Fibroblast of skin of left biceps (primary cell): ENCODE results near the gene PLEKHA6.

Experiments
- DNase-seq, 2 experiments: peaks; one replicate each; pipeline ENCODE4 v3.0.0-alpha.2; 2013; ENCODE audit warnings: low read depth in 2 of 2

The PLEKHA6 gene

GRCh38 chr1:204285436-204286305 is 74.1 kb downstream of the PLEKHA6 start:
- no peak for DNase-seq

GRCh38 chr1:204284929-204285328 is 74.8 kb downstream of the PLEKHA6 start:
- DNase-seq: no peak

- DNase-seq: no peak
Measured at GRCh38 chr1:204283711-204284651, 75.7 kb downstream of the PLEKHA6 start.

- no peak for DNase-seq
Measured at GRCh38 chr1:204282761-204283221, 76.9 kb downstream of the PLEKHA6 start.

GRCh38 chr1:204280099-204280961 is 79.4 kb downstream of the PLEKHA6 start:
- no peak for DNase-seq

GRCh38 chr1:204278958-204279357 is 80.8 kb downstream of the PLEKHA6 start:
- no peak for DNase-seq

- no peak for DNase-seq
Measured at GRCh38 chr1:204278251-204278650, 81.5 kb downstream of the PLEKHA6 start.

GRCh38 chr1:204277563-204278219 is 82.0 kb downstream of the PLEKHA6 start:
- DNase-seq: no peak

GRCh38 chr1:204275695-204276370 is 83.9 kb downstream of the PLEKHA6 start:
- DNase-seq: no peak

GRCh38 chr1:204274446-204274845 is 85.3 kb downstream of the PLEKHA6 start:
- DNase-seq: no peak

- DNase-seq: no peak
Measured at GRCh38 chr1:204272505-204272904, 87.2 kb downstream of the PLEKHA6 start.

- no peak for DNase-seq
Measured at GRCh38 chr1:204271970-204272369, 87.8 kb downstream of the PLEKHA6 start.

GRCh38 chr1:204268101-204268500 is 91.6 kb downstream of the PLEKHA6 start:
- no peak for DNase-seq

GRCh38 chr1:204267191-204267601 is 92.5 kb downstream of the PLEKHA6 start:
- DNase-seq: no peak

GRCh38 chr1:204266504-204267034 is 93.2 kb downstream of the PLEKHA6 start:
- DNase-seq: no peak

GRCh38 chr1:204265665-204266064 is 94.1 kb downstream of the PLEKHA6 start:
- no peak for DNase-seq

GRCh38 chr1:204264805-204265204 is 94.9 kb downstream of the PLEKHA6 start:
- DNase-seq: no peak

- no peak for DNase-seq
Measured at GRCh38 chr1:204263254-204263910, 96.3 kb downstream of the PLEKHA6 start.

GRCh38 chr1:204262506-204263253 is 97.0 kb downstream of the PLEKHA6 start:
- no peak for DNase-seq
